Panc1 (cell line): Measurements from ENCODE around the gene USP9Y.

ENCODE experiments used
- POLR2AphosphoS5 ChIP-seq: IDR thresholded peaks from 2 replicates; pipeline ENCODE4 v1.6.1; 2012; ENCODE audit warnings: mild to moderate bottlenecking, low read depth, low read length, moderate library complexity
- REST ChIP-seq, 2 experiments: IDR thresholded peaks; 2 replicates each; pipeline ENCODE4 v1.6.1; 2011 to 2012; ENCODE audit warnings: low read depth in 2 of 2, control low read depth in 1 of 2, low read length in 1 of 2, mild to moderate bottlenecking in 1 of 2, moderate library complexity in 1 of 2; ENCODE audit not compliant: insufficient read depth in 1 of 2
- TCF7L2 ChIP-seq: IDR thresholded peaks from 2 replicates; pipeline ENCODE4 v1.6.1; 2011; ENCODE audit warnings: mild to moderate bottlenecking, low read depth, low read length, inconsistent platforms
- TF ChIP-seq, protein P1 (sequence below): fragments of 450-650 bp; IDR thresholded peaks from 2 replicates; pipeline ENCODE4 v1.5.1; 2017; ENCODE audit warnings: mild to moderate bottlenecking

GRCh38 chrY:12752856-12753255 lies 51.8 kb downstream of the USP9Y start:
- no peak for TF ChIP-seq TCF7L2
- TF ChIP-seq, protein P1, sequence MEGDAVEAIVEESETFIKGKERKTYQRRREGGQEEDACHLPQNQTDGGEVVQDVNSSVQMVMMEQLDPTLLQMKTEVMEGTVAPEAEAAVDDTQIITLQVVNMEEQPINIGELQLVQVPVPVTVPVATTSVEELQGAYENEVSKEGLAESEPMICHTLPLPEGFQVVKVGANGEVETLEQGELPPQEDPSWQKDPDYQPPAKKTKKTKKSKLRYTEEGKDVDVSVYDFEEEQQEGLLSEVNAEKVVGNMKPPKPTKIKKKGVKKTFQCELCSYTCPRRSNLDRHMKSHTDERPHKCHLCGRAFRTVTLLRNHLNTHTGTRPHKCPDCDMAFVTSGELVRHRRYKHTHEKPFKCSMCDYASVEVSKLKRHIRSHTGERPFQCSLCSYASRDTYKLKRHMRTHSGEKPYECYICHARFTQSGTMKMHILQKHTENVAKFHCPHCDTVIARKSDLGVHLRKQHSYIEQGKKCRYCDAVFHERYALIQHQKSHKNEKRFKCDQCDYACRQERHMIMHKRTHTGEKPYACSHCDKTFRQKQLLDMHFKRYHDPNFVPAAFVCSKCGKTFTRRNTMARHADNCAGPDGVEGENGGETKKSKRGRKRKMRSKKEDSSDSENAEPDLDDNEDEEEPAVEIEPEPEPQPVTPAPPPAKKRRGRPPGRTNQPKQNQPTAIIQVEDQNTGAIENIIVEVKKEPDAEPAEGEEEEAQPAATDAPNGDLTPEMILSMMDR: no peak
- no peak for TF ChIP-seq POLR2AphosphoS5
- no peak for TF ChIP-seq REST (IDR thresholded peaks at IDR 0.05; ENCODE audit: insufficient read depth in 1 of 2, low read depth in 2 of 2, low read length in 1 of 2)
